HFF-Myc (cell line): ENCODE measurements around the gene DPF3.

Experiments used
- DNase-seq: peaks from one replicate; pipeline ENCODE4 v3.0.0-alpha.2; 2011; ENCODE audit warnings: low read depth; ENCODE audit errors: extremely low read depth
- H3K4me3 ChIP-seq: replicated peaks from 2 replicates; pipeline ENCODE4 v1.5.1; 2011; ENCODE audit warnings: low read depth, mild to moderate bottlenecking, control low read depth, low read length
- CTCF ChIP-seq: IDR thresholded peaks from 2 replicates; pipeline ENCODE4 v1.5.1; 2012; ENCODE audit warnings: mild to moderate bottlenecking, low read depth, low read length, control low read depth; ENCODE audit errors: missing control alignments

The DPF3 gene

GRCh38 chr14:72743626-72744025 lies 150.3 kb downstream of the DPF3 start:
- no peak for TF ChIP-seq CTCF
- H3K4me3 ChIP-seq: no peak overlapping the region
- DNase-seq: no peak

- no peak for TF ChIP-seq CTCF
- no peak for DNase-seq
- no peak overlapping the region for H3K4me3 ChIP-seq
These were observed 151.1 kb downstream of the DPF3 start for GRCh38 chr14:72742838-72743195.

- DNase-seq: no peak
These were observed 151.6 kb downstream of the DPF3 start for GRCh38 chr14:72742118-72742837.

DNA sequence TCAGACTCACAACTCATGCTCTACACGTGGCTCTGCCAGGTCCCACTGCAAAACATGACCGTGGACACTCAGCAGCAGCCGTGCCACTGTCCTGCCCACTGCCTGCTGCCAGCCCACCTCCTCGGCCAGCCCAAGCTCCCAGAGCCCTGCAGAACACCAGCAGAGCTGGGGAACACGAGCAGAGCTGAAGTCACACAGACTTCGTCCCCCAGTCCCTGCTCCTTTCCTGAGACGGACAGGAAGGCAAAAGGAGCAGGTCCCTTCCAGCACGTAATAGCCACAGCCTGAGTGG lies 152.1 kb downstream of the DPF3 start:
- TF ChIP-seq CTCF: no peak
- no peak overlapping the region for H3K4me3 ChIP-seq
- no peak for DNase-seq

More at GRCh38 chr14:72742118-72742837, 151.6 kb downstream of the DPF3 start:
- H3K4me3 ChIP-seq: no peak overlapping the region
- no peak for TF ChIP-seq CTCF

DNA sequence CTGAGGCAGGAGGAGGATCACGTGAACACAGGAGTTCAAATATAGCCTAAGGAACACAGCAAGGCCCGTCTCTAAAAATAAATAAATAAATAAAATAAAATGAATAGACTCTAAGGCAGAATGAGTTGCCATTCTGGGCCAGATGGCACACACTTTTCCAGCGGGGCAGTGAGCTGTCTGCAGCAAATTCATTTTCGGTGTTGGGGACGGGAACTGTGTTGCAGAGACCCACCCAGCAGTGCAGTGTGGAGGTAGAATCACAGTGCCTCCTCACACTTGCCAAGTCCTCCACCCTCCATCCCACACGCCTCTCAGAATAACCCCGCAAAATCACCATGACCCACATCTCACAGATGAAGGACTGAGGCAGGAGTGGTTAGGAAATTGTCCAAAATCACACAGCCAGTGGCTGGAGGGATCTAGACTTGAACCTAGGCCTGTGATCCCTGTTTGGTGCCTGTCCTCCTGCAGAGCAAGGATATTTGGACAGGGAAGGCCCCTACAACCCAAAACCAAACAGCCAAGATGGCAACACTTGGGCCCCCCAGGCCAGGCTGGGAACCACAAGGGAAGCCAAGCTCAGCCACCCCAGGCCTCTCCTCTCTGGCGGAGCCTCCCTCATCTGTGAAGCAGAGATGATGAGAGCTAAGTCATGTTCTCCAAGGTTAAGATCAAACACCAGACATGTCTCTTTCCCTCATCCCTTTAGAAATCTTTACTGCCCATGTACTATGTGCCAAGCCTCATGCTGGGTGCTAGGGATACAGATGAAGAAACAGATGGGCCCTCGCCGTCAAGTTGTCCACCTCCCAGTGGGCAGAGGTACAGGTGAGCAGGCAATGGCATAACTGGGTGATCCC lies 152.7 kb downstream of the DPF3 start:
- no peak overlapping the region for H3K4me3 ChIP-seq
- no peak for TF ChIP-seq CTCF
- no peak for DNase-seq

DNA sequence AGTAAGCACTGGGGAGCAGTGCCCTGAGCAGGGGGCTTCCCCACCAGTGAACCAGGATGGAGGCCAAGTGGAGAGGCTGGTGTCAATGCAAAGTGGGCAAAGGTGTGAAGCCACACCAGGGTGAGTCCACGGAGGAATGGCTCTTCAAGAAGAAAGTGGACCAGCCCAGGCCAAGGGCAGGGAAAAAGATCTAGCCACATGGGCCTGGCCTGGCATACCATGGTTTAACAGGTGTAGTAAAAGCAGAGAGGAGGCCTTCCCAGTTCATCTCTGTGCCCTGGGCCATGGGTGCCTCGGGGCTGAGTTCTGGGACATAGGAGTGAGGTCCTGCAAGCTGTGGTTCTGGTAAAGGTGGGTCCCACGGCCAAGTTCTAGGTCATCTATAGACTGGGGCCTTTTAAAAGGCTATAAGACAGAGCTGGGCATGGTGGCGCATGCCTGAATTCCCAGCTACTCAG lies 153.4 kb downstream of the DPF3 start:
- no peak for DNase-seq
- H3K4me3 ChIP-seq: no peak overlapping the region
- no peak for TF ChIP-seq CTCF
